Pancreas (tissue), 10 donors: ENCODE results near the gene TMPRSS6. TPM values are rescaled to one million over a fixed set of nuclear protein-coding genes. Genes with fewer than 3 reads are reported as not detected.

Experiments
- ATAC-seq, 4 donors: fragments of 200-7000 bp; cut with Tn5 transposase; one replicate each; pipeline versions ENCODE4 v1.8.0 to v1.9.1; 2020; ENCODE audit warnings: mild to moderate bottlenecking in 4 of 4, moderate library complexity in 4 of 4
- DNase-seq, 6 donors: peaks; one replicate each; pipeline ENCODE4 v3.0.0-alpha.2; 2020
- FAIRE-seq: peaks from 2 replicates; lab custom pipeline; 2012; peaks lifted over from hg19 to GRCh38; lab: Jason Lieb, UNC
- H3K27ac ChIP-seq, 4 donors: fragments of 200-600 bp; sonication (generic); 1 replicate in 3 of 4; 2 replicates in 1 of 4; pipeline versions ENCODE4 v1.5.0 to v1.8.0; 2020
- H3K27me3 ChIP-seq, 4 donors: fragments of 200-600 bp; one replicate each; pipeline ENCODE4 v1.8.0; 2021
- H3K36me3 ChIP-seq, 3 donors: fragments of 200-600 bp; sonication (generic) in 1 of 3; one replicate each; pipeline versions ENCODE4 v1.5.0 to v1.8.0; 2020 to 2021
- H3K4me1 ChIP-seq, 3 donors: fragments of 200-600 bp; one replicate each; pipeline ENCODE4 v1.8.0; 2021
- H3K4me3 ChIP-seq, 4 donors: fragments of 200-600 bp; sonication (generic) in 2 of 4; one replicate each; pipeline versions ENCODE4 v1.5.0 to v1.8.0; 2020 to 2021
- H3K9me3 ChIP-seq, 4 donors: fragments of 200-600 bp; one replicate each; pipeline ENCODE4 v1.8.0; 2021
- WGBS, 2 donors: extraction: QIAGEN DNeasy Blood & Tissue Kit; methylation state at CpG; one replicate each; pipeline ENCODE4 v1.1.7; 2013; 5-methylcytosine and 5-hydroxymethylcytosine counted together
- intact Hi-C, 3 donors: fragments of 100-400 bp; cut with DNase I; formaldehyde crosslinking; loops; one replicate each; pipeline versions ENCODE4 v1.11.1 to v1.14.2; 2022
- polyA plus RNA-seq, 2 donors: library from polyadenylated mRNA; stranded (reverse); fragments of 200-250 nt; gene quantifications; one replicate each; pipeline ENCODE4 v1.2.3, GENCODE V29; 2013
- total RNA-seq, 6 donors: library from RNA; stranded (reverse); fragmentation: NEBNext Ultra II Directional in 4 of 6; extraction: Animal tissue kit (Norgen Biotek cat#: 25700) in 4 of 6; gene quantifications; one replicate each; pipeline versions ENCODE4 v1.2.1 to v1.2.4, GENCODE V29; 2021 to 2023
- TF ChIP-seq, protein P1 (sequence below), 4 donors: fragments of 200-600 bp; sonication (generic) in 3 of 4; IDR thresholded peaks; one replicate each; pipeline versions ENCODE4 v1.5.0 to v1.8.0; 2021; ENCODE audit warnings: antibody characterized with exemption in 4 of 4
- donor health status: healthy with polysubstance abuse.
- donor health status: DM: no; HTN: no; CAD: no; lungs with moderate emphysema.
- donor health status: DM: no; HTN: no; CAD: no.
- donor health status: control.
- donor health status: control.
- donor health status: Bipolar disorder and iron deficiency.
- donor health status: DM: yes; HTN: yes; CAD: no.
- donor health status: DM: no; HTN: no; CAD: no.
- donor health status: DM: no; HTN: no; CAD: no.
- donor health status: DM: yes; HTN: yes; CAD: no.

Gene TMPRSS6
- total and polyA plus RNA-seq, 8 donors, result 0.13 to 3.1 (median 0.33) TPM

DNA sequence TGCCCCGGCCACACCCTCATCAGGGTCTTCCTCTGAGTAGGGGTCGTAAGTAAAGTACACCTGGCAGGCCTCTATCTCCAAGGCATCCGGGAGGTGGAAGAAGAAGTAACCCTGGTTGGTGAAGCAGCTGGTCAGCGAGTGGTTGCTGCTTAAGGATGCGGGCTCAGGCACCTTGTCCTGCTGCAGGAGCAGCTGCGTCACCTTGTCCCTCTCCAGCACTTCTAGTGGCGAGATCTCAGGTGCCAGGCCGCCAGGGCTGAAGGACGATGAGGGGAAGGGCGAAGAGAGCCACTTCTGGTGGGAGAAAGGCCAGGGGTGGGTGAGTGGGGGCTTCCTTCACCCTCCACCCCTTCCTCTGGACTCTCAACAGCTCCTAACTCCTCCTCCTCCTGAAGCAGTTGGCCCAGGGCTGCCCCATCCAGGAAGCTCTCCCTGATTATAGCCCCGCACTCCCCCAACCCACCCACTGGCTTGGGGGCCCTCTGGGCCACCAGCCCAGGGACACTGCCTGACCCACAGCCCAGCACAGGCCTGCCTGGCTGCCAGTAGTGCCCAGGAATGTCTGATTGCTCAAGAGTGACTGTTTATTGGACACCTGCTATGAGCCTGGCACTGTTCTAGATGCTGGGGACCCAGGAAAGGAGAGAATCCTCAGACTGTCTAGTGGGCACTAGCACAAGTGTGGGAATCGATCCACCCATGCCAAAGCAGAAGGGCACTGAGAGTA lies 19.2 kb upstream of the TMPRSS6 start:
- no peak for FAIRE-seq

DNA sequence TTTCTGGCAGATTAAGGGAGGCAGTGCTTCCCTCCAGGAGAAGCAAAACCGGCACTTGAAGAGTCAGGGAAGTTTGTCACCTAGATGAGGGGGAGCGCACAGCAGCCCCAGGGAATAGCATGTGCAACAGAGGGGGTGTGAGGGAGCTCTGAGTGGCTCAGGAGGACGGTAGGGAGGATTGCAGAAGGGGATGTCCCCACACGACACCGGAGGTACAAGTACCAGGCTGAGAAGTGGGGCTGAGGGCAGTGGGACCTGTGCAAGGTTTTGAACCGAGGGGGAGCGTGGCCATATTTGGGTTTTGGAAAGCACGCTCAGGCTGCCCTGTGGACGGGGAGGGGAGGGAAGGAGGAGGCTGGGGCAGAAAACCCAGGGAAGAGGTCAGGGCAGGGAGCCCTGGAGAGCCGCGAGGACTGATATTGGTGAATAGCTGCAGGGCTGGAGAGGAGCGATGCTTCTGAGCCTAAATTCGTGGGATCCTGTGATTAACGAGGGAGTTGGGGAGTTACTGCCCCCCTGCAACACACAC lies 17.9 kb upstream of the TMPRSS6 start:
- ATAC-seq, result no peak
- H3K4me1 ChIP-seq, result no peaks in the 10 kb centered on the region
- WGBS, 2 donors, result 53 to 70% methylated on average over 14 of the region's 14 CpGs

More for the DNA sequence above, 19.2 kb upstream of the TMPRSS6 start:
- no peaks in the 10 kb centered on the region for H3K9me3 ChIP-seq
- no peak overlapping the region for H3K4me3 ChIP-seq
- no peak for ATAC-seq
- no peak overlapping the region for H3K27ac ChIP-seq
- TF ChIP-seq, protein P1, sequence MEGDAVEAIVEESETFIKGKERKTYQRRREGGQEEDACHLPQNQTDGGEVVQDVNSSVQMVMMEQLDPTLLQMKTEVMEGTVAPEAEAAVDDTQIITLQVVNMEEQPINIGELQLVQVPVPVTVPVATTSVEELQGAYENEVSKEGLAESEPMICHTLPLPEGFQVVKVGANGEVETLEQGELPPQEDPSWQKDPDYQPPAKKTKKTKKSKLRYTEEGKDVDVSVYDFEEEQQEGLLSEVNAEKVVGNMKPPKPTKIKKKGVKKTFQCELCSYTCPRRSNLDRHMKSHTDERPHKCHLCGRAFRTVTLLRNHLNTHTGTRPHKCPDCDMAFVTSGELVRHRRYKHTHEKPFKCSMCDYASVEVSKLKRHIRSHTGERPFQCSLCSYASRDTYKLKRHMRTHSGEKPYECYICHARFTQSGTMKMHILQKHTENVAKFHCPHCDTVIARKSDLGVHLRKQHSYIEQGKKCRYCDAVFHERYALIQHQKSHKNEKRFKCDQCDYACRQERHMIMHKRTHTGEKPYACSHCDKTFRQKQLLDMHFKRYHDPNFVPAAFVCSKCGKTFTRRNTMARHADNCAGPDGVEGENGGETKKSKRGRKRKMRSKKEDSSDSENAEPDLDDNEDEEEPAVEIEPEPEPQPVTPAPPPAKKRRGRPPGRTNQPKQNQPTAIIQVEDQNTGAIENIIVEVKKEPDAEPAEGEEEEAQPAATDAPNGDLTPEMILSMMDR (IDR thresholded peaks at IDR 0.05), result no peak
- WGBS, 2 donors, result 64 to 75% methylated on average over 12 of the region's 12 CpGs
- no peaks in the 10 kb centered on the region for H3K4me1 ChIP-seq
- intact Hi-C loops, result no loop called here
- H3K27me3 ChIP-seq, result no peaks in the 10 kb centered on the region
- no peak for DNase-seq
- no peaks in the 10 kb centered on the region for H3K36me3 ChIP-seq

DNA sequence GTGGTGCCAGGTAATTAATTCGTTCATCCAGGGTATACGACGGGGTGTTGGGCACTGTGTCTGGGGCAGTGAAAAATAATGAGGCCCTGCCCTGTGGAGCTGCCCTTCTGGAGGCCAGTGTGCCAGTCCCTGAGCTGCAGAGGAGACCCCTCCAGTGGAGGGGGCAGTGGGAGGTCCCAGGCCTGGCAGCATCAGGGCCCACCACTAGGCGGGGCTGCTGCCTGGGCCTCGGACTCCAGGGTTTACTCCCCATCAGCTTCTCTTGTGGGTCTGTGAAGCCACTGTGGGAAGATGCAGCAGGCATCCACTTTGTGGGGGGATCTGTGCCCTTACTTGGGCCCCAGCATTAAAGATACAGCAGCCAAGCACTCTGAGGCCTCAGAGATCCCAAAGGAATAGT lies 17.4 kb upstream of the TMPRSS6 start:
- FAIRE-seq, result no peak
- no peak for ATAC-seq
- 70 to 84% methylated on average over 4 to 5 of the region's 5 CpGs for WGBS, 2 donors

More for the DNA sequence above, 17.9 kb upstream of the TMPRSS6 start:
- no peak overlapping the region for H3K27ac ChIP-seq
- no peaks in the 10 kb centered on the region for H3K27me3 ChIP-seq
- intact Hi-C loops, result no loop called here
- TF ChIP-seq, protein P1 (IDR thresholded peaks at IDR 0.05), result no peak
- no peak overlapping the region for H3K4me3 ChIP-seq
- FAIRE-seq, result no peak
- H3K36me3 ChIP-seq, result no peaks in the 10 kb centered on the region
- peak in 1 of 6 donors; percentile 11 for DNase-seq
- no peaks in the 10 kb centered on the region for H3K9me3 ChIP-seq

DNA sequence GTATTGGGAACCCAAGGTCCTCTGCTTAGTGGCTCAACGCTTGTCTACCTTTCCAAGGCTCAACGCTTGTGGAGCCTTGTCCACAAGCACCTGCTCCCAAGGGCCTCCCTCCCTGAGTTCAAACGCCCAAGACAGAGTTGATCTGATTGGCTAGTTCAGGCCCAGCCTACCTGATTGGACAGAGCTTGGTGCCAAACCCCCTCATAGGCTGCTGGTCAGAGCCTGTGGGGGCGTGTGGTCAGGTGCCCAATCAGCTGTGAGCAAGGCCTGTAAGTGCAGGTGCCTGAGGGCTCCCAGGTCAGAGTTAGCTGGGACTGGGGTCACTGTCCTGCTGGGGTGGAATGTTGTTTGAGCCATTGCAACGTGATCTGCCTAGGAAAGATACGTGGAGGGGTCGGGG lies 16.9 kb upstream of the TMPRSS6 start:
- H3K27ac ChIP-seq, result no peak overlapping the region
- H3K9me3 ChIP-seq, result no peaks in the 10 kb centered on the region
- FAIRE-seq (no peak), ATAC-seq (no peak), DNase-seq (peak in 1 of 6 donors; percentile 14)
- no peaks in the 10 kb centered on the region for H3K36me3 ChIP-seq
- WGBS, 2 donors, result 63 to 74% methylated on average over 7 of the region's 7 CpGs
- intact Hi-C loops, result no loop called here
- no peaks in the 10 kb centered on the region for H3K4me1 ChIP-seq
- TF ChIP-seq, protein P1 (IDR thresholded peaks at IDR 0.05), result no peak
- H3K27me3 ChIP-seq, result no peaks in the 10 kb centered on the region
- H3K4me3 ChIP-seq, result no peak overlapping the region

More for the DNA sequence above, 17.4 kb upstream of the TMPRSS6 start:
- Histone ChIP-seq H3K9me3 (no peaks in the 10 kb centered on the region), H3K4me3 (no peak overlapping the region), H3K27ac (no peak overlapping the region), H3K27me3 (no peaks in the 10 kb centered on the region), H3K4me1 (no peaks in the 10 kb centered on the region), H3K36me3 (no peaks in the 10 kb centered on the region)
- intact Hi-C loops, result no loop called here
- TF ChIP-seq, protein P1 (IDR thresholded peaks at IDR 0.05), result no peak
- DNase-seq, result peak in 1 of 6 donors; percentile 20

DNA sequence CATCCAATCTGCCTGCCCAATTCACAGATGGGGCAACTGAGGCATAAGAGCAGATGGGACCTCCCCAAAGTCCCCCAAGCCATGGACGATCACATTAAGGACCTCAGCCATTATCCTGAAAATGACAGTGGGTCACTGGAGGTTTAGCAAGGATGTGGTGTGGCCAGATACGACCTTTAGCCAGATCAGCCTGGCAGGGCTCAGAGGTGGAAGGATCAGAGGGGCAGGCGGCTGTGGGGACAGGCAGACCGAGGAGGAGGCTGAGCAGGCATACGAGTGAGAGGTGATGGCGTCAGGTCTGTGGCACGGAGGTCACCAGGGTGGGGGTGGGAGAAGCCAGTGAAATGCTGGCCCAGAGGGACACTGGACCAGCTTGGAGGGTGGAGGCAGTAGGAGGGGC lies 14.1 kb upstream of the TMPRSS6 start:
- DNase-seq, result no peak
- 74 to 80% methylated on average over 7 of the region's 7 CpGs for WGBS, 2 donors
- no peak overlapping the region for H3K27ac ChIP-seq

More for the DNA sequence above, 14.1 kb upstream of the TMPRSS6 start:
- TF ChIP-seq, protein P1 (IDR thresholded peaks at IDR 0.05), result no peak
- Histone ChIP-seq H3K4me3 (no peak overlapping the region), H3K36me3 (no peaks in the 10 kb centered on the region), H3K4me1 (no peaks in the 10 kb centered on the region), H3K27me3 (no peaks in the 10 kb centered on the region), H3K9me3 (no peaks in the 10 kb centered on the region)
- ATAC-seq, result no peak
- intact Hi-C loops, result no loop called here
- FAIRE-seq, result no peak
